Measurements from ENCODE around the gene SLC17A8. TPM values are rescaled to one million over a fixed set of nuclear protein-coding genes. Genes with fewer than 3 reads are reported as not detected.

Gene SLC17A8
- total and polyA plus RNA-seq, 2 donors = 0.05 to 0.95 TPM

DNA sequence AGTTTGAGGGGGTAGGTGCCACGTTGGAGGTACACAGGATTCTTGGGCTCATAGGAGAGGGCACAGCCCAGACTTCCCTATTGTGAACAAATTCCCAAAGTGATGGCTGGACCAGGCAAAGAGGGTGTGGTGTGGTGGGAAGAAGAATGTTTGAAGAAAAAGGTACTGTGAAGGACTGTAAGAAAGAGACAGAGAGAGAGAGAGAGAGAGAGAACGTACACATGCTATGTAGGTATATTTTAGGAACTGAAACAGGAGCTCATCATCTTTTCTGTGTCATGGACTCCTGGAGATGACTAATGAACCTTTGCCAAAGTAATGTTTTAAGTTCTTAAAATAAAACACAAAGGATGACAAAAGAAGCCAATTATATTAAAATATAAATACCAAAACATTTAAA lies 24.5 kb downstream of the SLC17A8 start:
- Histone ChIP-seq H3K36me3 (ENCODE audit: insufficient read depth) (no peaks in the 10 kb centered on the region), H3K4me3 (ENCODE audit: low read depth, low read length) (no peak overlapping the region), H3K4me1 (ENCODE audit: insufficient read depth) (no peaks in the 10 kb centered on the region), H3K27ac (ENCODE audit: low read depth) (no peak overlapping the region)
- 78% methylated on average over 2 of the region's 2 CpGs for WGBS
- no peak for DNase-seq (ENCODE audit: extremely low spot score)

DNA sequence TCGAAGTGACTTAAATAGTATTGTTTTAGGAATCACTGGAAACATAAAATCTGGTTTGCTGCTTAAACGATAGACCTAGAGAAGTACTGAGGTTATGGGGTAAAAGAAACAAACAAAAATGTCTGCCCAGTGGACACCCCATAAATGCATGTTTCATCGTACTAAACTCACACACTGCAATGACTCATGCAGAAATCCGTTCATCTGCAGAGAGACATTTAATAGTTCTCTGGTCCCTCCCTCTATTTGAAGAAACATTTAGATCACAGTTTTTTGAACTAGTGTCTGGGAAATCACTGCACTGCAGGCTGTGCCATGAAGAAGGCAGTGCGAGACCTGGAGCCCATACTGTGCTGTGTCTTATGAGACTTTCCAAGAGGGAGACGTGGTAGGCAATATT lies 25.5 kb downstream of the SLC17A8 start:
- Histone ChIP-seq H3K36me3 (ENCODE audit: insufficient read depth) (no peaks in the 10 kb centered on the region), H3K27ac (ENCODE audit: low read depth) (no peak overlapping the region), H3K4me3 (ENCODE audit: low read depth, low read length) (no peak overlapping the region), H3K4me1 (ENCODE audit: insufficient read depth) (no peaks in the 10 kb centered on the region)
- no peak for DNase-seq (ENCODE audit: extremely low spot score)
- WGBS = 58% methylated on average over 6 of the region's 6 CpGs

GRCh38 chr12:100383586-100384558 lies 27.0 kb downstream of the SLC17A8 start:
- 87% methylated on average over 9 of the region's 9 CpGs for WGBS

DNA sequence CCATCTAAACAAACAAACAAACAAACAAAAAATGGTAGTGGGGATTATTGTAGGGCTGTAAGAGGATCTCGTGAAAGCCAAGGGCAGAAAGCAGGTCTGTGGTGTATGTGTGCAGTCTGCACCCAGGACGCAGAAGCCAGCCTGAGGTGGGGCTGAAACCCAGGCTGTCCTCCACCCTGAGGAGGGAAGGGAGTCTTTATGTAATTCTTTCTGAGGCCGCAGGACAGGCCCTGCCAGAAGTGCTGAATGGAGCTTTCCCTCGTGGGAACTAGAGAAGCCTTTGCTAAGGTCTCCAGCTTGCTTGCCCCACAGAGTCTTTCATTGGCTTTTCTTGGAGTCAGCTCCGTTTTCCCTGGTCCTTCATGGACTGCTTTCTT lies 27.7 kb downstream of the SLC17A8 start:
- DNase-seq (ENCODE audit: extremely low spot score) = no peak
- Histone ChIP-seq H3K4me3 (ENCODE audit: low read depth, low read length) (no peak overlapping the region), H3K27ac (ENCODE audit: low read depth) (no peak overlapping the region), H3K4me1 (ENCODE audit: insufficient read depth) (no peaks in the 10 kb centered on the region), H3K36me3 (ENCODE audit: insufficient read depth) (no peaks in the 10 kb centered on the region)
- 81% methylated on average over 5 of the region's 5 CpGs for WGBS

More at GRCh38 chr12:100383586-100384558, 27.0 kb downstream of the SLC17A8 start:
- H3K27ac ChIP-seq (ENCODE audit: low read depth) = no peak overlapping the region
- DNase-seq (ENCODE audit: extremely low spot score) = no peak
- H3K4me1 ChIP-seq (ENCODE audit: insufficient read depth) = no peaks in the 10 kb centered on the region
- no peaks in the 10 kb centered on the region for H3K36me3 ChIP-seq (ENCODE audit: insufficient read depth)
- H3K4me3 ChIP-seq (ENCODE audit: low read depth, low read length) = no peak overlapping the region

DNA sequence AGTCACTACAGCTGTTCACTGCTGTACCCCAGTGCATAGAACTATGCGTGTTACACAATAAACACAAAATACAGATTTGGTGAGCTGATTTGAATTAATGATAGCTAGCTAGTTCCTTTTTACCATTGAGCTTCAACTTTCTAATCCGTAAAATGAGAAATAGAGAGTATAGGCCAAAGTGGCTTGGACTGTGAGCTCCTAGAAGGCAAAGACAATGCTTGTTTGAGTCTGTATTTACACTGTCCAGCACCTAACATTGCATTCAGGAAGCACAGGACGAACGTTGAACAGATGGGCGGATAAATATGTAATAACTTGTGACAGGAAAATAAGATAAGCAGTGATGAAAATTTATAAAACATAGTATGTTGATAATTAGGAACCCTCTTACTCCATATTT lies 31.5 kb downstream of the SLC17A8 start:
- DNase-seq (ENCODE audit: extremely low spot score) = no peak
- no peaks in the 10 kb centered on the region for H3K36me3 ChIP-seq (ENCODE audit: insufficient read depth)
- H3K4me1 ChIP-seq (ENCODE audit: insufficient read depth) = no peaks in the 10 kb centered on the region
- H3K27ac ChIP-seq (ENCODE audit: low read depth) = no peak overlapping the region
- no peak overlapping the region for H3K4me3 ChIP-seq (ENCODE audit: low read depth, low read length)
- 78% methylated on average over 5 of the region's 5 CpGs for WGBS

DNA sequence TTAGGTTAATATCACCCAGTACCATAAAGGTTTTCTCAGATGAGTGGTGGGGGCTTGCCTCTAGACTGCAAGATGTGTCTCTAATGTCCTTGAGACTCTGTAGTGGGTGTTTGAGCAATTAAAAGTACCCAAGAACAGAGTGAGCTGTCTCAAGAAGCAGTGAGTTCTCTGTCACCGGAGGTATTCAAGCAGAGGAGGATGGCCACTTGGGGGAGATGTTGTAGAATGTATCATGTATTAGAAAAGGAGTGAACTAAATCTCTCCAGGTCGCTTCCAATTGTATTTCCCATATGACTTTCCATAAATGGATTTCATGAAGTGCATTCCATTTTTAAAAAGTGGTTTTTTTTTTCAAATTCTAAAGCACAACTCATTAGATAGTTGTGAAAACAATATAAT lies 35.0 kb downstream of the SLC17A8 start:
- no peaks in the 10 kb centered on the region for H3K4me1 ChIP-seq (ENCODE audit: insufficient read depth)
- no peak overlapping the region for H3K27ac ChIP-seq (ENCODE audit: low read depth)
- 62% methylated on average over 2 of the region's 2 CpGs for WGBS
- H3K4me3 ChIP-seq (ENCODE audit: low read depth, low read length) = no peak overlapping the region
- H3K36me3 ChIP-seq (ENCODE audit: insufficient read depth) = no peaks in the 10 kb centered on the region
- no peak for DNase-seq (ENCODE audit: extremely low spot score)

GRCh38 chr12:100393200-100393599 lies 36.3 kb downstream of the SLC17A8 start:
- no peak for DNase-seq (ENCODE audit: extremely low spot score)
- H3K36me3 ChIP-seq (ENCODE audit: insufficient read depth) = no peaks in the 10 kb centered on the region
- H3K4me3 ChIP-seq (ENCODE audit: low read depth, low read length) = no peak overlapping the region
- WGBS = 93% methylated on average over 6 of the region's 6 CpGs
- H3K4me1 ChIP-seq (ENCODE audit: insufficient read depth) = no peaks in the 10 kb centered on the region
- no peak overlapping the region for H3K27ac ChIP-seq (ENCODE audit: low read depth)

DNA sequence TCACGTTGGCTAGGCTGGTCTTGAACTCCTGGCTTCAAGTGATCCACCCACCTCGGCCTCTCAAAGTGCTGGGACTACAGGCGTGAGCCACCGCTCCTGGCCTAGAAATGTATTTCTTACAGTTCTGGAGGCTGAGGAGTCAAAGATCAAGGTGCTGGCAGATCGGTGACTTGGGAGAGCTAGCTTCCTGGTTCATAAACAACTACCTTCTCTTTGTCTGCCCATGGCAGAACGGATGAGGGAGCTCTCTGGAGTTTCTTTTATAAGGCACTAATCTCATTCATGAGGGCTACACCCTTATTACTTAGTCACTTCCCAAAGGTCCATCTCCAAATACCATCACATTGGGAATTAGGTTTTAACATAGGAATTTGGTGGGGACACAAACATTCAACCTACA lies 38.9 kb downstream of the SLC17A8 start:
- Histone ChIP-seq H3K4me3 (ENCODE audit: low read depth, low read length) (no peak overlapping the region), H3K36me3 (ENCODE audit: insufficient read depth) (no peaks in the 10 kb centered on the region), H3K27ac (ENCODE audit: low read depth) (no peak overlapping the region), H3K4me1 (ENCODE audit: insufficient read depth) (no peaks in the 10 kb centered on the region)
- WGBS = 94% methylated on average over 6 of the region's 6 CpGs
- no peak for DNase-seq (ENCODE audit: extremely low spot score)

DNA sequence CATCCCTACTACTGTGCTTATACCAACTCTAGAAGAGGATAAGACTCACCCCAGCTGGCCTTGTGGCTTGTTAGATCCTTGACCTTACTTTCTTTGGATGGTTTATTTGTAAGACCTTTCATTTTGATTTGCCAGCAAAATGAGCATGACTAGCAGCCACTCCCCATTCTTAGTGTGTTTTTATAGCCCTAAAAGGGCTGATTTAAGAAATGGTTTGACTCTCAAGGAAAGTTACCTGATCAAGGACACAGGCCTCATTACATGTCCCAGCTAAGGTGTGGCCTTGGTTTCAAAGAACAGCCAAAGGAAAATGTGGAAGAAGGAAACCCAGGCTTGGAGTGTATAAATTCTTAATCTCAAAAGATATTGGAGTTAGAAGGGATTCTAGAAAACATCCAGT lies 41.4 kb downstream of the SLC17A8 start:
- H3K36me3 ChIP-seq (ENCODE audit: insufficient read depth) = no peaks in the 10 kb centered on the region
- no peak overlapping the region for H3K4me3 ChIP-seq (ENCODE audit: low read depth, low read length)
- no peak overlapping the region for H3K27ac ChIP-seq (ENCODE audit: low read depth)
- DNase-seq (ENCODE audit: extremely low spot score) = no peak
- no peaks in the 10 kb centered on the region for H3K4me1 ChIP-seq (ENCODE audit: insufficient read depth)

DNA sequence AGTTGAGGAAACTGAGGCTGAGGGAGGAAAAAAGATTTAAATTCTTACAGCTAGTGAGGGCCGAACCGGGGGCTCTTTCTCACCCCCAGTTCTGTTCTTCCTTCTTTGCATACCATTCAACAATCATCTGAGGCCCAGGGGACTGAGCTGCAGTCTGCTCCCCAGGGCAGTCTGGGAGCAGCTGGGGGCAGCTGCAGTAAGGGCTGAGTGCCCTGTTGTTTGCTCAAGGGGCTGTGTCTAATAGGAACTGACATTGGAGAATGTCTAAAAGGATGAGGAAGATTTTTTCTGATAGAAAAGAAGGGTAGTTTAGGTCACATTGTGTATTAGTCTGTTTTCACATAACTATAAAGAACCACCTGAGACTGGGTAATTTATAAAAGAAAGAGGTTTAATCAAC lies 42.2 kb downstream of the SLC17A8 start:
- H3K4me1 ChIP-seq (ENCODE audit: insufficient read depth) = no peaks in the 10 kb centered on the region
- no peak for DNase-seq (ENCODE audit: extremely low spot score)
- no peak overlapping the region for H3K27ac ChIP-seq (ENCODE audit: low read depth)
- no peak overlapping the region for H3K4me3 ChIP-seq (ENCODE audit: low read depth, low read length)
- no peaks in the 10 kb centered on the region for H3K36me3 ChIP-seq (ENCODE audit: insufficient read depth)
- 67% methylated on average over 2 of the region's 2 CpGs for WGBS

DNA sequence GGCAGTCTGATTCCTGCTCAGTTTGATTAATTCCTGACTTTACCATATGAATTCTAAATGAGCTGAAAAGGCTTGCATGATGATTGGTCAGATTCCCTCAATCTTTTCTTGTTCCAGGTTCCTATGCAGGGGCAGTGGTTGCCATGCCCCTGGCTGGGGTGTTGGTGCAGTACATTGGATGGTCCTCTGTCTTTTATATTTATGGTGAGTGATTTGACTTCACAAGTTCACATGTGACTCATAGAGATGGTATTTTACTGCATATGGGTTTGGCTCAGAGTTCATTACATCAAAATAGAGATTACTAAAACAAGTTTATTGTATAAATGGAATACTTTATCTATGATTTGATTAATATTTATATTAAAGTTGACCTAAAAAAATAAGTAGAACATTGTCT lies 44.8 kb downstream of the SLC17A8 start:
- H3K27ac ChIP-seq (ENCODE audit: low read depth) = no peak overlapping the region
- no peaks in the 10 kb centered on the region for H3K36me3 ChIP-seq (ENCODE audit: insufficient read depth)
- H3K4me3 ChIP-seq (ENCODE audit: low read depth, low read length) = no peak overlapping the region
- no peaks in the 10 kb centered on the region for H3K4me1 ChIP-seq (ENCODE audit: insufficient read depth)
- DNase-seq (ENCODE audit: extremely low spot score) = no peak

DNA sequence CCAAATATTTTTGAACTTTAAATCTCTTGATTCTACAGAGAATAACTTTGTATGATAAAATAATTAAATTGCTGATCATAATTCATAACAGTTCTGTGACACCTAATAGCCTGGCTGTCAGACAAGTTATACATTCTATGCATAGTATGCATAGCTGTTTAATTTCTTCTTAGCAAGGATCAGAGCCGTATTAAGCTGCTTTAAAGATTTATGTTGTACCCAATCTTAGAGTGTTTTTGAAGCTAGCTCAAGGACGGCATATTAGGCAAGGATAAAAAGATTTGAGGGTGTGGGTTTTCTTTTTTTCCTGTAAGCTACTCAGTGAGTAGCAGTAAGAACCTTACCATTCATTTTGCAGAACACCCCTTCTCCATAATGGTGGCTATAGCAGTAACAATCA lies 45.9 kb downstream of the SLC17A8 start:
- DNase-seq (ENCODE audit: extremely low spot score) = no peak
- no peaks in the 10 kb centered on the region for H3K4me1 ChIP-seq (ENCODE audit: insufficient read depth)
- H3K4me3 ChIP-seq (ENCODE audit: low read depth, low read length) = no peak overlapping the region
- no peak overlapping the region for H3K27ac ChIP-seq (ENCODE audit: low read depth)
- H3K36me3 ChIP-seq (ENCODE audit: insufficient read depth) = no peaks in the 10 kb centered on the region
- WGBS = 42% methylated on average over 2 of the region's 2 CpGs

GRCh38 chr12:100403446-100403845 lies 46.6 kb downstream of the SLC17A8 start:
- Histone ChIP-seq H3K4me1 (ENCODE audit: insufficient read depth) (no peaks in the 10 kb centered on the region), H3K36me3 (ENCODE audit: insufficient read depth) (no peaks in the 10 kb centered on the region), H3K4me3 (ENCODE audit: low read depth, low read length) (no peak overlapping the region), H3K27ac (ENCODE audit: low read depth) (no peak overlapping the region)
- no peak for DNase-seq (ENCODE audit: extremely low spot score)
- WGBS = 76% methylated on average over 2 of the region's 2 CpGs

GRCh38 chr12:100404769-100405407 lies 48.0 kb downstream of the SLC17A8 start:
- Histone ChIP-seq H3K27ac (ENCODE audit: low read depth) (no peak overlapping the region), H3K4me1 (ENCODE audit: insufficient read depth) (no peaks in the 10 kb centered on the region), H3K4me3 (ENCODE audit: low read depth, low read length) (no peak overlapping the region), H3K36me3 (ENCODE audit: insufficient read depth) (no peaks in the 10 kb centered on the region)
- WGBS = 61% methylated on average over 10 of the region's 10 CpGs
- DNase-seq (ENCODE audit: extremely low spot score) = no peak

All from urinary bladder (tissue), 4 donors.